Transverse colon (tissue), 3 donors: ENCODE measurements around the gene LRP1-AS.

ENCODE experiments used
- CTCF ChIP-seq, 5 experiments: fragments of 200-600 bp in 3 of 5; fragments of 450-650 bp in 2 of 5; sonication (generic) in 3 of 5; IDR thresholded peaks; 1 replicate in 2 of 5; 2 replicates in 3 of 5; pipeline ENCODE4 v1.5.1; 2016 to 2017; ENCODE audit warnings: antibody characterized with exemption in 5 of 5, inconsistent platforms in 3 of 5, mild to moderate bottlenecking in 2 of 5, moderate library complexity in 1 of 5
- EP300 ChIP-seq: sonication (generic); formaldehyde crosslinking; IDR thresholded peaks from one replicate; pipeline ENCODE4 v1.6.1; 2017; ENCODE audit warnings: antibody characterized with exemption, low read depth

DNA sequence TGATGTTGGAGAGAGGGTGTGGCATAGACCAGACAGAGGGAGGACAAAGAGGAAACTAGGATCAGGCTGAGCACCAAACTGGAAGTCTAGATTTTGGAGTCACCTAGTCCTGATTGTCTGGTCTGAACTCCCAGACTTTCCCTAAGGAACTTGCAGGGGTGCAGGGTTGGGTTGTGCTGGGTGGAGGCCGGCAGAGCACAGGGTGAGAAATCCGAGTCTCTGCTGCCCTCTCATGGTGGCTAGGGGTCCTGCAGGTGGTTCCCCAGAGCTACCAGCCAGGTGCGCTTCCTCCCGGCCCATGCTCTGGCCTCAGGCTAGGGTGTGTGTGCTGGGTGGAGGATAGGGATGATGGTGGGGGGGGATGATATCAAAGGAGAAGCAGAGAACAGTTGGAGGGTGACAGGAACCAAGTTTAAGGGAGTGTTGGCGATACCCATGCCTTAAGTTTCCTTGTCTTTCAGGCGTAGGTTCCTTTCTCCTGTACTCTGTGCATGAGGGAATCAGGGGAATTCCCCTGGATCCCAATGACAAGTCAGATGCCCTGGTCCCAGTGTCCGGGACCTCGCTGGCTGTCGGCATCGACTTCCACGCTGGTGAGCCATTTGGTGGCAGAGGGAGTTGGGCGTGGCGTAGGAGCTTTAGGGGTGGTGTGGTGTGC is 35.6 kb upstream of the LRP1-AS start:
- peak; percentile 88 to 94 (median 91) for TF ChIP-seq CTCF (IDR thresholded peaks at IDR 0.05)
- no peak for TF ChIP-seq EP300
